GM12801 (cell line): ENCODE results near the gene TRAM2.

Experiments used
- CTCF ChIP-seq: IDR thresholded peaks from one replicate; pipeline ENCODE4 v1.5.1; 2011; ENCODE audit warnings: control low read depth; ENCODE audit not compliant: insufficient read length; ENCODE audit errors: extremely low read depth

The TRAM2 gene

GRCh38 chr6:52580905-52581304 is 4.0 kb upstream of the TRAM2 start:
- TF ChIP-seq CTCF = no peak

- TF ChIP-seq CTCF = no peak
Observed at GRCh38 chr6:52579006-52579660, 2.3 kb upstream of the TRAM2 start.

- TF ChIP-seq CTCF = no peak
Observed at GRCh38 chr6:52577778-52578463, 1.1 kb upstream of the TRAM2 start.

- no peak for TF ChIP-seq CTCF
Observed at GRCh38 chr6:52576392-52577021, 353 bp downstream of the TRAM2 start.

- TF ChIP-seq CTCF = no peak
Observed at GRCh38 chr6:52576054-52576391, 837 bp downstream of the TRAM2 start.

- no peak for TF ChIP-seq CTCF
Observed at GRCh38 chr6:52575502-52575892, 1.4 kb downstream of the TRAM2 start.

GRCh38 chr6:52574709-52575501 is 2.0 kb downstream of the TRAM2 start:
- TF ChIP-seq CTCF = no peak
